Stimulated activated CD4-positive, alpha-beta T cell treated with anti-CD3 and anti-CD28 coated beads, Interleukin-12 subunit alpha, Interleukin-12 subunit beta, amount 100 ng/mL, for 48 hours (primary cell): ENCODE data around the gene NEUROD1.

ENCODE experiments used
- DNase-seq, 3 donors: peaks; one replicate each; pipeline ENCODE4 v3.0.0-alpha.2; 2020; ENCODE audit warnings: low read depth in 2 of 3, low spot score in 1 of 3

NEUROD1 gene

GRCh38 chr2:181680937-181681811 lies 857 bp upstream of the NEUROD1 start:
- DNase-seq = no peak

DNA sequence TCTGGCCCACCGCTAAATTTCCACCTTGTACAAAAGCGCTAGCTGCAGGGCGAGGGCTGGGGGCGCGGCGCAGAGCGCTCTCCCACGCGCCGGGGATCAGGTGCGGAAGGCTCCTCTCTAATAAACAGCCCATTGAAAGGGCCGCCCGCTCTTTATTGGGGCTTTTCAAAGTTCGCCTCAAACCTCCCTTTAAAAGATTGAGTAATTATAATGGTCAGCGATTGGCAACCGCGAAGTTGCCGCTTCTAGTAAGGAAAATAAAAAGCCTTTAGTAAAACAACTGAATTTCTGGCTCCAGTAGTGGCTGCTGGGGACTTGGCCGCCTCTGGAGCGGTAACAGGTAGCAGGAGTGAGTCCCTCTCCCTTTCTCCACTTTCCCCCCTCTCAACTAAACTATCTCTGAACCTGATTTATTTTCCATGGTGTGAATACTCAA lies 755 bp downstream of the NEUROD1 start:
- no peak for DNase-seq

- DNase-seq = no peak
Measured at GRCh38 chr2:181678861-181679543, 1.3 kb downstream of the NEUROD1 start.

- DNase-seq = peak; percentile 28 to 62 (median 48)
Measured at GRCh38 chr2:181677912-181678586, 2.3 kb downstream of the NEUROD1 start.

DNA sequence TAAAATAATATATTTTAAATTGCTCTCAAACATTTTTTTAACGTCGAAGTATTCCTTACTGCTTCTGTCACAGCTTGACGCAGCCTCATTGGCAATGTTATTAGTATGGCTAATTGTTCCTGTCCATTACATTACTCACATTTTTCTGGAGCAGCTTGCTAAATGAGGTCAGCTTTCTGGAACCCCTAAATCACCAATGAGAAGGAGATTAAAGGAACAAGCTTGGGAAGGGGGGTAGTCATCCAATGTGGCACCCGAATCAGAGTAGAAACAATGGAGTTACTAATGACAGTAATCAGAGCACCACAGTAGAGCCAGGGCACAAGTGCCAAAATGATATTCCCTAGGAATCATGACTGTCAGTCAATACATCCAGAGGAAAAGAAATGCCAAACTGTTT lies 5.1 kb downstream of the NEUROD1 start:
- DNase-seq = no peak

GRCh38 chr2:181674461-181674860 lies 5.9 kb downstream of the NEUROD1 start:
- no peak for DNase-seq

DNA sequence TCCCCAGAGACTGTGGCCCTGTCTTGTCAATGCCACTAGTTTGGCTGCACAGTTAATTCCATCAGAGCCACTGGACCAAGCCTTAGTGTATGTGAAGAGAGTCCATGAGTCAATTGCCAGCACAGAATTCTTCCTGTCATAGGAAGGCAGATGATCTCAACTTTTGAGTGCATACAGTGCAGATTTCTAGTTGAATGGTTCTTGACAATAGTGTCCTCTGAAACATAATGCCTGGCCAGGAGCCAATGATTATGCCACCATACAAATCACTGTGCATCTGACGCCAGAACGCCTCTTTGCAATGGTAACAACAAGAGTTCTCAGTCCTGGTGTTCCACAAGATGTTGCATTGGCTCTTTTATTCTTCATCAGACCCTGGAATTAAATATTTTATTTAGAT lies 7.1 kb downstream of the NEUROD1 start:
- no peak for DNase-seq

- DNase-seq = no peak
Measured at GRCh38 chr2:181672255-181673008, 7.9 kb downstream of the NEUROD1 start.

GRCh38 chr2:181670632-181671031 lies 9.7 kb downstream of the NEUROD1 start:
- no peak for DNase-seq

DNA sequence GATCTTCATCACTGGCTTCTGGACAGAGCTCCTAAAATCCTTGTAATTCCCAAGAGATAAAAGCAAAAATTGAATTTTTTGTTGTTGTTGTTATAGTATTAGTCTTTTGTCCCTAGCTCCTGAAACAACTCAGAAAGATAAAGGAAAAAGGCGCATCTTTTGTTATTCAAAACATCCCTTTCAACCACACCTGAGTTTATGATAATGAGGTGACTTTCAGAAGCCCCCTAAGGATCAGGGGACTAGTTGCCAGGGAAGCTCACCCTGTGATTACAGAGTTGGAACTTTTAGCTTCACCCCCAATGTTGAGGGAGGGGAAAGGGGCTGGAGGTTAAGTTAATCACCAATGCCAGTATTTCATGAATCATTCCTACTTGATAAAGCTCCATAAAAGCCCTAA lies 13.1 kb downstream of the NEUROD1 start:
- DNase-seq = no peak

DNA sequence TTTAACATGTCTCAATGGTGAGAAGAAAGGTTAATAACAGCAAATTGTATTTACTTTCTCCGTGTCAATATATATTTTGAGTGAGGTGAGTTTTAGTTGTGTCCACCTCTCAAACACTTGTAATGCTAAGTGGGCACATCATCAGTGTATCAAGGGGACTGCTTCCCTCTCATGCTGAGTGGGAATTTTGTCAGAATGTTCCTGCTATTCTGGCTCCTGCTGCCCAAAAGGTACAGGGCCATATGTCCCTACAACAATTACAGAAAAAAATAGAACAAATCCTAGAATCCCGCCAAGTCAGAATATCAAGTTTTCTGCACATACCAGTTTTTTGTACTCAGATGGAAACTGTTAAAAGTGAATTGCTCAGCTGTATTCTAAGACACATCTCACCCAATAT lies 18.0 kb downstream of the NEUROD1 start:
- DNase-seq = no peak

DNA sequence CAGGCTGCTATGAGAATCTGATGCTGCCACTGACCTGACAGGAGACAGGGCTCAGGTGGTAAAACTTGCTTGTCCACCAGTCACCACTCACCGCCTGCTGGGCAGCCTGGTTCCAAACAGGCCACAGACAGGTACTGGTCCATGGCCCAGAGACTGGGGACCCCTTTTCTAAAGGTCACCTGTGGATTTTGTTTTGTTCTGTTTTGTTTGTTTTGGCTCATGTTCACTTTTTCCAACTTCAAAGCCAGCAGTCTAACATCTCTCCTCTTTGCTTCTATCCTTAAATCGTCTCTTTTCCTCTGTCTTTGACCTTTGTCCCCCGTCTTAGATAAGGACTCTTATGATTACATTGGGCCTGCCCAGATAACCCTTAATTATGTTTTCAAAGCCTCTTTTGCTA lies 20.1 kb downstream of the NEUROD1 start:
- DNase-seq = no peak

DNA sequence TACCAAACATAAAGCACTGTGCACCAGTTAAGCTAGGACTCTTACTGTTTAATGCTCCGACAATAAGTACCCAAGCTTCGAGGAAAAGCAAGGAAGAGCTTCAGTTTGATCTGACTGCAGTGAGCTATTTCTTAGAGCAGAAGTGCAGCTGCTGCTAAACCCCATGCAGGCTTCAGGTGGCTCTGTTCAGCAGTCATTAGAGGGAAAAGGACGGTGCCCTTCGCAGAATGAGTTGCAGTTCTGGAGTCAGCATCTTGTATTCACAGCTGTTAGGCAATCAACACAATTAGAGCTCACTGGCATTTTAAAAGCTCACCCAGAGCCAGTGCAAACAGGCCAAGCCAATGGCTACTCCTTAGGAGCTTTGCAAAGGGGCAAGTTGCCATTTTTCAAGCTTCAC lies 21.9 kb downstream of the NEUROD1 start:
- DNase-seq = no peak

GRCh38 chr2:181657379-181657778 lies 22.9 kb downstream of the NEUROD1 start:
- no peak for DNase-seq

- peak in 1 of 3 donors; percentile 1 for DNase-seq
Measured at GRCh38 chr2:181656450-181657291, 23.6 kb downstream of the NEUROD1 start, which contains the start of gene CERKL. Gene CERKL (minus strand): TSS chr2:181657105. CDS start chr2:181657006, 99 bp downstream.

DNA sequence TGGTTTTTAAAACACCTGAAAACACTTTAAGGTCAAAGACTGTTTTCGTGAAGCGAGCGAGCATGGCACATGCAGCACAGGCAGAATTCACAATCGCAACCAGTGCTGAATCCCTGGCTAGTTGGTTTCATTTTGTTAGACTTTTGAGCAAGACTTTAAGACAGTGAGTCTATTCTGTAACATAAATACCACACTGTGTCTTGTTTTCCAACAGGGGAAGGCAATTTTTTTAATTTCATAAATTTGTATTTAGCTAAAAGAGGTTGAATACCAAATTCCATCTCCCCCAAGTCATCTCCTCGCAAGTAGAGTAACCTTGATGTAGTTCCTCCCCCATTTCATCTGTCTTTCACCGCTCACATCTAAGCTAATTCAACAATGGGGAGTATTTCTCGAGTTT lies 24.8 kb downstream of the NEUROD1 start:
- DNase-seq = no peak

- DNase-seq = no peak
Measured at GRCh38 chr2:181649436-181649979, 30.8 kb downstream of the NEUROD1 start.

DNA sequence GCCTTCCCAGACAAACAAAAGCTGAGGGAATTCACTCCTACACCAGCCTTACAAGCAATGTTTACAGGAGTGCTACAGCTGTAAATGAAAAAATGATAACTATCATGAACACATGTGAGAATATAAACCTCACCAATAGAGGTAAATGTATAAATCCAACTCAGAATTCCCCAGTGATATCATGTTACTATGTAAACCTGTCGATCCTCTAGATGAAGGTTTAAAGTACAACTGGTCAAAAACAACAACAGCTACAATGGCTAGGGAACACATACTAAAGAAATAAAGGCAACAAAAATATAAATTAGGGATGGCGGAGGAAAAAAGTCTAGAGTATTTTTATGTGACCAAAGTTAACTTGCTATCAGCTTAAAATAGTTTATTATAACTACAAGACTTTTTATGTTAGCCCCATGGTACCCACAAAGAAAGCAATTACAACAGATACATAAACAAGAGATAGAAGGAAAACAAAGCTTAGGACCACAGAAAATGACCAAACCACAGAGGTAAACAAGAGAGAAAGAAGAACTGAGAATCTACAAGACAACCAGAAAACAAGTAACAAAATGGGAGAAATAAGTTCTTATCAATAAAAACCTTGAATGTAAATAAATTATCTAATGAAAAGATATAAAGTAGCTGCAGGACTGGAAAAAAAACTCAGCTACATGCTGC lies 31.7 kb downstream of the NEUROD1 start:
- no peak for DNase-seq

DNA sequence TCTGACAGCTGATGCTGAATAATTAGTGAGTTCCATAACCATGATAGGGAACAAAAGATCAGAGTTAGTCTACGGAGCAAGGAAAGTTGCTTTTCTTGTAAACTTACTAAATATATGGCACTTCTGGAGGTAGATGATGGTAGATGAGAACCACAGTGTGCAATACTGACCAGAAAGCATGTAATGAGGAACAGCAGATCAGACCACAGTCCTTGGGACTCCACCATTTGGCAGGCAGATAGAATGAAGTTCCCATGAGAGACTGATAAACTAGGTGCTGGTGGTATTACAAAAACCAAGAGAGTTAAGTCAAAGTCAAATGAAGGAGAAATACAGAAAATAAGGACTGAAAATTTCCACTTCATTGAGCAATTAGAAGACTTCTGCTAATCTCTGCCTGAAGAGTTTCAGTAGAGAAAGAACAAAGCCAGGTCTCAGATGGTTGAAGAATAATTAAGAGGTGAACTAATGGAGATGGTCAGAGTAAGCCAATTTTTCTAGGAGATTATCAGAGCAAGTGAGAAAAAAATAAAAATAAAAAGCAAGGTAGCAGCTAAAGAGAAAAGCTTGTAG lies 33.8 kb downstream of the NEUROD1 start:
- no peak for DNase-seq
